ENCODE results near the gene MAP10. TPM values are rescaled to one million over a fixed set of nuclear protein-coding genes. Genes with fewer than 3 reads are reported as not detected.

Gene MAP10, protein sequence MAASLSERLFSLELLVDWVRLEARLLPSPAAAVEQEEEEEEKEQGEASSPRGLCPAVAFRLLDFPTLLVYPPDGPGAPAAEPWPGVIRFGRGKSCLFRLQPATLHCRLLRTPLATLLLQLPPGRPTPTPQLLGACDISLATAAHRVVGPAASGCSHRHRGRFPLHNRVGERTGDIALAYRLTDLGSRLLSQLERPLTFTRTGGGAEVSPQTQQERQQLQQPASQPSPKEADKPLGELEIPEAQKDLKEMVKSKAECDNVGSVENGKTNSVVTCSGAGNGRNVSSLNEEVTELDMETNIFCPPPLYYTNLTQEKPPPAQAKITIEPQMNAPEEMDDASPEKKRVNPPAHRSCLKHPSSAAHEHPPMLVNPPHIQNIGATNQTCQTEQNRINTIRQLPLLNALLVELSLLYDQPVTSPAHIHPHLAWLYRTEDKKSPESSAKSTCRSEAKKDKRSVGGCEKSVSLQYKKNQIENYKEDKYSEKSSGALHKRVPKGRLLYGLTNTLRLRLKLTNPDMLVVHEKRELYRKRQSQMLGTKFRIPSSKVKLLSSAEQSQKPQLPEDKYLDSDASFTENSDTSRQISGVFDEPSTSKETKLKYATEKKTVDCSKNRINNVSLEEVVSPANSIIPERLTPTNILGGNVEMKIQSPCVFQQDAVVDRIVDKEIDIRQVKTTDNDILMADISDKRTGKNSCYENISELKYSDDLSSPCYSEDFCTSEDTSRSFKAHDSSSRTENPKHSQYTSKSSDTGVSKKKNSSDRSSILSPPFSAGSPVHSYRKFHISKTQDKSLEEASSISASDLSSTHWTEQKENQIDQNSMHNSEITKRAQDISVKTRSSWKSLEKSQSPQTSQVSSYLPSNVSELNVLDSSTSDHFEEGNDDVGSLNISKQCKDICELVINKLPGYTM
- total RNA-seq (2013; cell fraction: nucleolus; rRNA removed): 9.4 and 10.5 TPM in 2 replicates
- total RNA-seq (2014; rRNA removed) (3.9 and 4.7 TPM in 2 replicates), total RNA-seq (2014; rRNA removed; fragmentation: Illumina TruSeq; extraction: Trizol) (4.2 TPM in 2 replicates), total RNA-seq (2021) (4.4 and 4.7 TPM in 2 replicates), polyA plus RNA-seq (2011; rRNA removed) (4.3 and 5.7 TPM in 2 replicates), polyA plus RNA-seq (2014; fragmentation: Illumina TruSeq; extraction: Trizol) (5.0 and 6.3 TPM in 2 replicates), polyA plus RNA-seq (2014; fragmentation: Nextera tagmentation; extraction: Ambion mirVana) (1 to 10 TPM in 1 of 2 experiments, under 1 TPM in 1; 0.85 to 1.3 TPM), polyA plus RNA-seq (2014; rRNA removed) (3.0 and 4.2 TPM in 2 replicates), polyA plus RNA-seq (2016; fragmentation: Nextera tagmentation; extraction: Ambion mirVana) (1 to 10 TPM; 4.5 to 5.0 TPM), polyA minus RNA-seq (2011; rRNA and poly(A)+ RNA removed) (3.5 and 4.2 TPM in 2 replicates), Bru-seq, nascent RNA (percentile 66 among the genes with signal in this experiment), BruChase-seq, experiment 1, labeled RNA remaining after a 6-hour chase (percentile 41 among the genes with signal in this experiment), BruChase-seq, experiment 2, labeled RNA remaining after a 2-hour chase (percentile 54 among the genes with signal in this experiment)
- 1.3 TPM for polyA plus RNA-seq (2011; ENCODE audit: low read depth)
- polyA plus RNA-seq (2011; cell fraction: cytosol; rRNA removed): 1.6 and 2.1 TPM in 2 replicates
- polyA plus RNA-seq (2011; cell fraction: nucleus; rRNA removed): 6.9 and 7.2 TPM in 2 replicates
- polyA plus RNA-seq (2012): 2.6 and 2.7 TPM in 2 replicates
- 1.8 and 2.1 TPM in 2 replicates for polyA minus RNA-seq (2011; cell fraction: cytosol; rRNA and poly(A)+ RNA removed)
- polyA minus RNA-seq (2011; cell fraction: nucleus; rRNA and poly(A)+ RNA removed): 11.4 and 15.4 TPM in 2 replicates
- long read RNA-seq, experiment 1, partial matches to known transcripts: 0 of 4 reads
- long read RNA-seq, experiment 1, other reads (novel, unspliced or antisense): 0 of 4 reads
- long read RNA-seq, experiment 2, transcript MAP10-201 (1 exons, 3,516 nt): major isoform, 5 of 5 reads
- long read RNA-seq, experiment 2, partial matches to known transcripts: 0 of 5 reads
- long read RNA-seq, experiment 2, other reads (novel, unspliced or antisense): 0 of 5 reads

DNA sequence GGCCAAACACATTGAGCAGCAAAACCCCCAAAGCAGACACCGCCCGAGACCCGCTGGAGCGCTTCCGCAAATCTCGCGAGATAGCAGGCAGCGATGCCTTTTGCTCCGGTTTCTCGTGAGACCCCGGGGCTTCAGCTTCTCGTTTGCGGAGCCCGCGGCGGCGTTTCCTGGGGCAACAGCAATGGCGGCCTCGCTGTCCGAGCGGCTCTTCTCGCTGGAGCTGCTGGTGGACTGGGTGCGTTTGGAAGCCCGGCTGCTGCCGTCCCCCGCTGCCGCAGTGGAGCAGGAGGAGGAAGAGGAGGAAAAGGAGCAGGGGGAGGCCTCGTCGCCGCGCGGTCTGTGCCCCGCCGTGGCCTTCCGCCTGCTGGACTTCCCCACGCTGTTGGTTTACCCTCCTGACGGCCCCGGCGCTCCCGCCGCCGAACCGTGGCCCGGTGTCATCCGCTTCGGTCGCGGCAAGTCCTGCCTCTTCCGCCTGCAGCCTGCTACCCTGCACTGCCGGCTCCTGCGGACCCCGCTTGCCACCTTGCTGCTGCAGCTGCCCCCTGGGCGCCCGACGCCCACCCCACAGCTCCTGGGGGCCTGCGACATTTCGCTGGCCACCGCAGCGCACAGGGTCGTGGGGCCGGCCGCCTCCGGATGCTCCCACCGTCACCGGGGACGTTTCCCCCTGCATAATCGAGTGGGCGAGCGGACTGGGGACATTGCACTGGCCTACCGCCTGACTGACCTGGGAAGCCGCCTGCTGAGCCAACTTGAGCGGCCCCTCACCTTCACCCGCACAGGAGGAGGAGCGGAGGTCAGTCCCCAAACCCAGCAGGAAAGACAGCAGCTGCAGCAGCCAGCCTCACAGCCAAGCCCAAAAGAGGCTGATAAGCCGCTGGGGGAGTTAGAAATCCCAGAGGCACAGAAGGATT, at the start of gene MAP10:
TSS of gene MAP10 (plus strand) at position 148 of the 917 bp plus-strand sequence. CDS start at position 182, 34 bp downstream.
- Histone ChIP-seq H3K4me2 (ENCODE audit: control insufficient read depth, insufficient read depth) (peak within 1 kb of the TSS; percentile 70), H4K20me1 (ENCODE audit: control insufficient read depth, insufficient read depth) (no peaks in the 10 kb centered on the region), H3K27me3 (replicated peaks in 1 of 2; ENCODE audit: control insufficient read depth in 2 of 2, insufficient read depth in 2 of 2, low read length in 1 of 2) (no peaks in the 10 kb centered on the region), H3K36me3 (ENCODE audit: control insufficient read depth in 2 of 2, insufficient read depth in 2 of 2, low read length in 1 of 2) (no peaks in the 10 kb centered on the region), H3K9ac (ENCODE audit: control insufficient read depth, insufficient read depth, low read length) (peak within 1 kb of the TSS; percentile 79), H2AFZ (ENCODE audit: control insufficient read depth, low read depth, low read length) (peak within 1 kb of the TSS; percentile 93), H3K4me3 (peak within 1 kb of the TSS; percentile 85), H3K27ac (ENCODE audit: control insufficient read depth, insufficient read depth) (peak within 1 kb of the TSS; percentile 74), H3K79me2 (ENCODE audit: control insufficient read depth, insufficient read depth, low read length) (peaks cover 4% of the 10 kb centered on the region; the same call in 1 of the 2 replicates), H3K4me1 (ENCODE audit: control insufficient read depth, insufficient read depth, low read length) (peaks cover 11% of the 10 kb centered on the region), H3K9me3 (replicated peaks; ENCODE audit: control insufficient read depth, insufficient read depth, low read length) (no peaks in the 10 kb centered on the region)
- ChIA-PET RAD21 (ENCODE audit: unreplicated experiment) (no interaction called here), POLR2A (no interaction called here), SMC1A (ENCODE audit: uncharacterized antibody, unreplicated experiment) (no interaction called here), CTCF (interaction anchor here (0.7 kb wide), 1 partner anchor 15 kb away, joined by 3 read pairs; no protein-coding TSS in a partner anchor)
- BruUV-seq (replicated peaks): no TSS peak
- 2% methylated on average over 64 of the region's 75 CpGs for WGBS (ENCODE audit: insufficient coverage, insufficient replicate concordance, low lambda C conversion rate, missing lambda C conversion rate)
- intact Hi-C loops (cut with micrococcal nuclease; ENCODE audit: unreplicated experiment) (loop anchor here (5.0 kb wide), 1 partner anchor 147 kb away; the partner anchor contains the start of gene NTPCR), in situ Hi-C loops (cut with MboI) (no loop called here)
- ATAC-seq: peak; percentile 90
- FAIRE-seq: peak; percentile 62
- DNase-seq (ENCODE audit: low read depth, low spot score): peak; percentile 51
- TF ChIP-seq NR2F1 (conservative IDR thresholded peaks at IDR 0.05): peak; percentile 57; the same call in 1 of the 2 replicates
- no peak for TF ChIP-seq ZSCAN29 (IDR thresholded peaks at IDR 0.05)
- TF ChIP-seq, protein P1, sequence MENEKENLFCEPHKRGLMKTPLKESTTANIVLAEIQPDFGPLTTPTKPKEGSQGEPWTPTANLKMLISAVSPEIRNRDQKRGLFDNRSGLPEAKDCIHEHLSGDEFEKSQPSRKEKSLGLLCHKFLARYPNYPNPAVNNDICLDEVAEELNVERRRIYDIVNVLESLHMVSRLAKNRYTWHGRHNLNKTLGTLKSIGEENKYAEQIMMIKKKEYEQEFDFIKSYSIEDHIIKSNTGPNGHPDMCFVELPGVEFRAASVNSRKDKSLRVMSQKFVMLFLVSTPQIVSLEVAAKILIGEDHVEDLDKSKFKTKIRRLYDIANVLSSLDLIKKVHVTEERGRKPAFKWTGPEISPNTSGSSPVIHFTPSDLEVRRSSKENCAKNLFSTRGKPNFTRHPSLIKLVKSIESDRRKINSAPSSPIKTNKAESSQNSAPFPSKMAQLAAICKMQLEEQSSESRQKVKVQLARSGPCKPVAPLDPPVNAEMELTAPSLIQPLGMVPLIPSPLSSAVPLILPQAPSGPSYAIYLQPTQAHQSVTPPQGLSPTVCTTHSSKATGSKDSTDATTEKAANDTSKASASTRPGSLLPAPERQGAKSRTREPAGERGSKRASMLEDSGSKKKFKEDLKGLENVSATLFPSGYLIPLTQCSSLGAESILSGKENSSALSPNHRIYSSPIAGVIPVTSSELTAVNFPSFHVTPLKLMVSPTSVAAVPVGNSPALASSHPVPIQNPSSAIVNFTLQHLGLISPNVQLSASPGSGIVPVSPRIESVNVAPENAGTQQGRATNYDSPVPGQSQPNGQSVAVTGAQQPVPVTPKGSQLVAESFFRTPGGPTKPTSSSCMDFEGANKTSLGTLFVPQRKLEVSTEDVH (IDR thresholded peaks at IDR 0.05; ENCODE audit: low read depth, partially characterized antibody): no peak
- TF ChIP-seq RB1 (IDR thresholded peaks at IDR 0.05; ENCODE audit: borderline replicate concordance): no peak
- TF ChIP-seq, protein P2, sequence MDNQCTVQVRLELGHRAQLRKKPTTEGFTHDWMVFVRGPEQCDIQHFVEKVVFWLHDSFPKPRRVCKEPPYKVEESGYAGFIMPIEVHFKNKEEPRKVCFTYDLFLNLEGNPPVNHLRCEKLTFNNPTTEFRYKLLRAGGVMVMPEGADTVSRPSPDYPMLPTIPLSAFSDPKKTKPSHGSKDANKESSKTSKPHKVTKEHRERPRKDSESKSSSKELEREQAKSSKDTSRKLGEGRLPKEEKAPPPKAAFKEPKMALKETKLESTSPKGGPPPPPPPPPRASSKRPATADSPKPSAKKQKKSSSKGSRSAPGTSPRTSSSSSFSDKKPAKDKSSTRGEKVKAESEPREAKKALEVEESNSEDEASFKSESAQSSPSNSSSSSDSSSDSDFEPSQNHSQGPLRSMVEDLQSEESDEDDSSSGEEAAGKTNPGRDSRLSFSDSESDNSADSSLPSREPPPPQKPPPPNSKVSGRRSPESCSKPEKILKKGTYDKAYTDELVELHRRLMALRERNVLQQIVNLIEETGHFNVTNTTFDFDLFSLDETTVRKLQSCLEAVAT (IDR thresholded peaks at IDR 0.05): peak; percentile 38; the same call in 1 of the 2 replicates

Measured in GM12878 (cell line).